PC-3 (cell line): ENCODE data around the gene IMPDH1.

Experiments used
- EZH2phosphoT487 ChIP-seq: fragments of 300-600 bp; sonication (generic); IDR thresholded peaks from 2 replicates; pipeline ENCODE4 v1.6.1; 2018; ENCODE audit warnings: mild to moderate bottlenecking, antibody characterized with exemption, low read length, borderline replicate concordance
- TF ChIP-seq, protein P1 (sequence below): fragments of 300-600 bp; sonication (generic); conservative IDR thresholded peaks from 2 replicates; pipeline ENCODE4 v1.5.1; 2017; ENCODE audit warnings: antibody characterized with exemption, low read depth, mild to moderate bottlenecking, low read length

DNA sequence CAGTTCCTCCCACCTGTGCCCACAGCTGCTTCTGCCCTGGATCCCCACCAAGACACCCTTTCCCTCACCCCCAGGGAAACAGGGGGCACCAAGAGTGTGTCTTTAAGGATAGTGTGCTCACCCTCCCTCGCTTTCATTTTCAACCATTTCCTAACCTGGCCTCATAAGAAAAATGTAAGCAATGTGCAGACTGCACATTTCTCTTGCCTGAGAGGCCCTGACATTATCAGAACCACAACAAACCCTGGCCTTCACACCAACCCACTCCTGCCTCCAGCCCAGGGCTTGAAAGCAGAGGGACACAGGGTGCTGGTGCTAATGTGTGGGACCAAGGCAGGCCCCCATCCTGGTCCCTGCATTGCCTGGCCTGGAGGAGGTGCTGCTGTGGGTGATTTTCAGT, 11.0 kb upstream of the IMPDH1 start:
- TF ChIP-seq, protein P1, sequence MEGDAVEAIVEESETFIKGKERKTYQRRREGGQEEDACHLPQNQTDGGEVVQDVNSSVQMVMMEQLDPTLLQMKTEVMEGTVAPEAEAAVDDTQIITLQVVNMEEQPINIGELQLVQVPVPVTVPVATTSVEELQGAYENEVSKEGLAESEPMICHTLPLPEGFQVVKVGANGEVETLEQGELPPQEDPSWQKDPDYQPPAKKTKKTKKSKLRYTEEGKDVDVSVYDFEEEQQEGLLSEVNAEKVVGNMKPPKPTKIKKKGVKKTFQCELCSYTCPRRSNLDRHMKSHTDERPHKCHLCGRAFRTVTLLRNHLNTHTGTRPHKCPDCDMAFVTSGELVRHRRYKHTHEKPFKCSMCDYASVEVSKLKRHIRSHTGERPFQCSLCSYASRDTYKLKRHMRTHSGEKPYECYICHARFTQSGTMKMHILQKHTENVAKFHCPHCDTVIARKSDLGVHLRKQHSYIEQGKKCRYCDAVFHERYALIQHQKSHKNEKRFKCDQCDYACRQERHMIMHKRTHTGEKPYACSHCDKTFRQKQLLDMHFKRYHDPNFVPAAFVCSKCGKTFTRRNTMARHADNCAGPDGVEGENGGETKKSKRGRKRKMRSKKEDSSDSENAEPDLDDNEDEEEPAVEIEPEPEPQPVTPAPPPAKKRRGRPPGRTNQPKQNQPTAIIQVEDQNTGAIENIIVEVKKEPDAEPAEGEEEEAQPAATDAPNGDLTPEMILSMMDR, result no peak
- TF ChIP-seq EZH2phosphoT487, result no peak
